ENCODE measurements around the gene ARL15. TPM values are rescaled to one million over a fixed set of nuclear protein-coding genes. Genes with fewer than 3 reads are reported as not detected.

ARL15 gene
- total and polyA plus RNA-seq, 2 of the 8 experiments (the other 6 are each of a cell fraction or from before 2014, with no cell fraction given) = 9.9 to 21.2 TPM

GRCh38 chr5:54084696-54085095, 225.7 kb downstream of the ARL15 start:
- no peak overlapping the region for H3K23ac ChIP-seq (ENCODE audit: insufficient read length)
- no peak for TF ChIP-seq SP2 (IDR thresholded peaks at IDR 0.05; ENCODE audit: low read length)
- no peak overlapping the region for H2AFZ ChIP-seq (ENCODE audit: low read length)
- H2BK15ac ChIP-seq (ENCODE audit: low read length) = no peak overlapping the region
- H3K79me1 ChIP-seq (ENCODE audit: low read depth, low read length) = no peaks in the 10 kb centered on the region
- H3K14ac ChIP-seq (ENCODE audit: insufficient read length) = no peak overlapping the region
- no peaks in the 10 kb centered on the region for H3K27me3 ChIP-seq (replicated peaks in 1 of 4; ENCODE audit: control insufficient read depth in 3 of 4, extremely low read depth in 1 of 4, insufficient read depth in 3 of 4, low read length in 3 of 4)
- no peak overlapping the region for H3K18ac ChIP-seq (ENCODE audit: extremely low read depth, low read length)
- no peak overlapping the region for H3K56ac ChIP-seq (replicated peaks; ENCODE audit: insufficient read length, low read depth, low read length)
- H4K8ac ChIP-seq (ENCODE audit: extremely low read depth, insufficient read depth, low read length) = no peak overlapping the region
- ChIA-PET POLR2A (ENCODE audit: partially characterized antibody) (no interaction called here), CTCF (ENCODE audit: partially characterized antibody) (interaction anchor here (1.1 kb wide), 1 partner anchor 36 kb away, joined by 3 read pairs; no protein-coding TSS in a partner anchor)
- no peak for FAIRE-seq
- no peak overlapping the region for H3K4ac ChIP-seq (replicated peaks; ENCODE audit: insufficient read length, low read depth, low read length)
- no peak overlapping the region for H3K9ac ChIP-seq (replicated peaks in 1 of 4; ENCODE audit: extremely low read depth in 1 of 4, low read depth in 3 of 4, low read length in 3 of 4)
- H3K4me1 ChIP-seq (replicated peaks in 1 of 4; ENCODE audit: control insufficient read depth in 3 of 4, insufficient read depth in 4 of 4, low read length in 3 of 4) = peaks cover 0 to 3% (median 1%) of the 10 kb centered on the region in 4 experiments; a peak in 2 of 7 replicates
- no peak overlapping the region; the same call in 1 of the 2 replicates for H2AK5ac ChIP-seq (ENCODE audit: low read depth, low read length)
- no peaks in the 10 kb centered on the region for H3K23me2 ChIP-seq (ENCODE audit: low read depth, low read length)
- no peak overlapping the region for H4K5ac ChIP-seq (ENCODE audit: insufficient read length, low read depth, low read length)
- H3K27ac ChIP-seq (ENCODE audit: low read depth, low read length) = no peak overlapping the region
- H3K4me2 ChIP-seq (ENCODE audit: insufficient read depth in 1 of 2, low read depth in 2 of 2, low read length in 2 of 2) = no peak overlapping the region
- H3K9me3 ChIP-seq (ENCODE audit: insufficient read depth in 2 of 2, low read depth in 1 of 2, low read length in 1 of 2) = no peaks in the 10 kb centered on the region
- no peak overlapping the region for H4K91ac ChIP-seq (replicated peaks; ENCODE audit: insufficient read length, low read length)
- no peaks in the 10 kb centered on the region for H3K79me2 ChIP-seq (ENCODE audit: control insufficient read depth in 1 of 2, insufficient read depth in 2 of 2, low read length in 2 of 2)
- 96% methylated on average over 4 of the region's 4 CpGs; no CpG with 5 or more reads in 1 of the 2 experiments for WGBS, 2 experiments (ENCODE audit: extremely low coverage in 1 of 2, insufficient coverage in 1 of 2, insufficient read length in 1 of 2, insufficient replicate concordance in 2 of 2, low coverage in 1 of 2, low lambda C conversion rate in 2 of 2, missing lambda C conversion rate in 1 of 2)
- no peak overlapping the region for H3K4me3 ChIP-seq (ENCODE audit: extremely low read depth in 1 of 4, insufficient read depth in 2 of 4, low read depth in 3 of 4, low read length in 4 of 4)
- H2BK20ac ChIP-seq (ENCODE audit: low read length) = no peak overlapping the region
- no peaks in the 10 kb centered on the region for H3K36me3 ChIP-seq (ENCODE audit: control insufficient read depth in 2 of 4, insufficient read depth in 4 of 4, low read length in 3 of 4)
- no peak for DNase-seq (ENCODE audit: low read depth in 1 of 2, low spot score in 2 of 2)
- H2BK120ac ChIP-seq (replicated peaks; ENCODE audit: low read depth, low read length) = no peak overlapping the region
- no peak overlapping the region for H2BK12ac ChIP-seq (ENCODE audit: low read depth, low read length)
- H2BK5ac ChIP-seq (ENCODE audit: low read depth, low read length) = no peak overlapping the region
- H4K20me1 ChIP-seq (replicated peaks in 1 of 2; ENCODE audit: control insufficient read depth in 1 of 2, insufficient read depth in 2 of 2, low read length in 2 of 2) = no peaks in the 10 kb centered on the region

Data from H1 (cell line).